ENCODE data around the gene MAK. TPM values are rescaled to one million over a fixed set of nuclear protein-coding genes. Genes with fewer than 3 reads are reported as not detected.
"Not testable (repeated sequence)": the region's sequence is repeated elsewhere in the genome, so short reads cannot be mapped to it uniquely, and the experiment has no call there.

The MAK gene
- polyA plus RNA-seq, 1 donor from 2014 or later = not detected

- Histone ChIP-seq H3K9me2 (ENCODE audit: insufficient read depth, low read length) (no peaks in the 10 kb centered on the region), H4K20me1 (ENCODE audit: insufficient read depth) (no peaks in the 10 kb centered on the region), H3K9me3 (ENCODE audit: low read length) (no peaks in the 10 kb centered on the region), H3K27ac (ENCODE audit: low read length) (peak overlapping the region; percentile 56), H2AFZ (ENCODE audit: low read depth, low read length) (peak overlapping the region; percentile 89), H3K9ac (ENCODE audit: low read length) (peak overlapping the region; percentile 75), H3K27me3 (ENCODE audit: insufficient read depth, low read depth, low read length) (no peaks in the 10 kb centered on the region), H3K79me2 (replicated peaks; ENCODE audit: insufficient read depth, low read length) (peaks cover 10% of the 10 kb centered on the region), H3K4me3 (ENCODE audit: low read length) (peak overlapping the region; percentile 82), H3K36me3 (ENCODE audit: insufficient read depth, low read length) (no peaks in the 10 kb centered on the region), H3F3A (ENCODE audit: insufficient read depth, low read length, poor library complexity, severe bottlenecking) (no peaks in the 10 kb centered on the region), H3K4me2 (ENCODE audit: low read length) (peak overlapping the region; percentile 61)
- TF ChIP-seq EP300 (conservative IDR thresholded peaks at IDR 0.05; ENCODE audit: poor library complexity, severe bottlenecking) (no peak), RAD21 (conservative IDR thresholded peaks at IDR 0.05) (no peak), REST (IDR thresholded peaks at IDR 0.05; ENCODE audit: borderline replicate concordance) (no peak), EZH2 (IDR thresholded peaks at IDR 0.05; ENCODE audit: borderline replicate concordance, insufficient read depth, low read length, poor library complexity, severe bottlenecking) (no peak), MXI1 (conservative IDR thresholded peaks at IDR 0.05; ENCODE audit: poor library complexity, severe bottlenecking) (no peak), CTCF (IDR thresholded peaks at IDR 0.05; ENCODE audit: poor library complexity, severe bottlenecking) (no peak), POLR2AphosphoS5 (IDR thresholded peaks at IDR 0.05) (no peak)
Measured at GRCh38 chr6:10721850-10722569, 116.3 kb downstream of the MAK start.

- not testable (repeated sequence) for H3F3A ChIP-seq (ENCODE audit: insufficient read depth, low read length, poor library complexity, severe bottlenecking); H3K9ac ChIP-seq (ENCODE audit: low read length); H3K9me3 ChIP-seq (ENCODE audit: low read length); H3K4me2 ChIP-seq (ENCODE audit: low read length); H3K79me2 ChIP-seq (replicated peaks; ENCODE audit: insufficient read depth, low read length); H4K20me1 ChIP-seq (ENCODE audit: insufficient read depth); H3K27me3 ChIP-seq (ENCODE audit: insufficient read depth, low read depth, low read length); H2AFZ ChIP-seq (ENCODE audit: low read depth, low read length); H3K27ac ChIP-seq (ENCODE audit: low read length); H3K4me3 ChIP-seq (ENCODE audit: low read length); H3K9me2 ChIP-seq (ENCODE audit: insufficient read depth, low read length); H3K36me3 ChIP-seq (ENCODE audit: insufficient read depth, low read length)
Measured at GRCh38 chr6:10720960-10721849, 117.1 kb downstream of the MAK start.
